ENCODE measurements around the gene PNPO. TPM values are rescaled to one million over a fixed set of nuclear protein-coding genes. Genes with fewer than 3 reads are reported as not detected.

The PNPO gene
- total RNA-seq, 4 donors from 2014 or later, result 47.3 to 103 (median 78.9) TPM

DNA sequence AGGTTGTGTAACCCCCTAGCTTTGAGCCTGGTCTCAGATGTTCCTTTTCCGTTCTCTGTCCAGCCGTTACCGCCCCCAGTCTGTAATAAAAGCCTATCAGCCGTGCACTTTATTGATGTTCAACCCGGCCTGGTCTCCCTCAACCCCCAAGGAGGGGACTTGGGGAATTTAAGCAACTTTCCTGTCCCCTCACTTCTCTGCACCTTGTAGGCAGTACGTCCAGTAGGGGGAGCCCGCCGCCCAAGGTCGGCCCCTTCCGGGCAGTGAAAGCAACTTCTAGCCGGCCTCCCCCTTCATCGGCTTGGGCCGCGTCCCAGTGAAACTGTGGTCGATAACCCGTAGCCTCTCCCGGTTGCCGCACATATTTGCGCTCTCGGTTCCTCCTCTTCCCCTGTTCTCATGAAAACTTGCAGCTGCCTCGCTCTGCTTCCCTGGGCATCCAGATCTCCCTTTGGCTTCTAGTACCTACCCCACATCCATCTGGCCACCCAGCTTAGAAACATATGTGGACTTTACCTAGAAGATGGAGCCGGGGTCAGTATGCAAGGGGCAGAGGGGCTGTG lies 7.9 kb downstream of the PNPO start:
- peak; percentile 98 to 99 for DNase-seq
- H3K4me1 ChIP-seq, result peaks cover 70 to 80% of the 10 kb centered on the region in 2 donors
- peak in 1 of 2 donors; percentile 72 for TF ChIP-seq POLR2A (IDR thresholded peaks at IDR 0.05)
- peak; percentile 69 to 98 (median 90) for TF ChIP-seq CTCF (IDR thresholded peaks at IDR 0.05)
- H3K27ac ChIP-seq, result peak overlapping the region; percentile 92 to 97 (median 96)
- H3K4me3 ChIP-seq (replicated peaks in 1 of 3), result no peak overlapping the region
- 3 to 7% methylated on average over 18 to 22 of the region's 22 CpGs for WGBS, 2 donors
- H3K27me3 ChIP-seq, result no peaks in the 10 kb centered on the region
- H3K36me3 ChIP-seq, result peaks cover 0 to 3% of the 10 kb centered on the region in 2 donors
- intact Hi-C loops (cut with DNase I), result loop anchor here (2.0 kb wide), 1 partner anchor 22 kb away; the partner anchor contains the start of gene CDK5RAP3
- H3K9me3 ChIP-seq, result no peaks in the 10 kb centered on the region

- peak; percentile 84 to 88 for DNase-seq
- intact Hi-C loops (cut with DNase I), result loop anchor here (2.0 kb wide), 1 partner anchor 21 kb away; the partner anchor contains the start of gene CDK5RAP3
- Histone ChIP-seq H3K4me3 (replicated peaks in 1 of 3) (no peak overlapping the region), H3K36me3 (peaks cover 0 to 3% of the 10 kb centered on the region in 2 donors), H3K27me3 (no peaks in the 10 kb centered on the region), H3K4me1 (peaks cover 67 to 82% of the 10 kb centered on the region in 2 donors), H3K27ac (peak overlapping the region; percentile 92 to 97 (median 96)), H3K9me3 (no peaks in the 10 kb centered on the region)
- WGBS, 2 donors, result 23 to 24% methylated on average over 3 of the region's 3 CpGs
- TF ChIP-seq CTCF (IDR thresholded peaks at IDR 0.05), result no peak
- TF ChIP-seq POLR2A (IDR thresholded peaks at IDR 0.05), result no peak
Observed at GRCh38 chr17:47949946-47950345, 8.6 kb downstream of the PNPO start.

GRCh38 chr17:47950448-47950847 lies 9.1 kb downstream of the PNPO start:
- H3K4me1 ChIP-seq, result peaks cover 62 to 77% of the 10 kb centered on the region in 2 donors
- DNase-seq, result no peak
- no peaks in the 10 kb centered on the region for H3K27me3 ChIP-seq
- TF ChIP-seq CTCF (IDR thresholded peaks at IDR 0.05) (no peak), POLR2A (IDR thresholded peaks at IDR 0.05) (no peak)
- intact Hi-C loops (cut with DNase I), result no loop called here
- H3K27ac ChIP-seq, result peak overlapping the region; percentile 92 to 97 (median 96)
- no peaks in the 10 kb centered on the region for H3K9me3 ChIP-seq
- 69 to 84% methylated on average over 4 of the region's 4 CpGs for WGBS, 2 donors
- H3K4me3 ChIP-seq (replicated peaks in 1 of 3), result no peak overlapping the region
- peaks cover 0 to 3% of the 10 kb centered on the region in 2 donors for H3K36me3 ChIP-seq

- Histone ChIP-seq H3K9me3 (no peaks in the 10 kb centered on the region), H3K36me3 (peaks cover 0 to 3% of the 10 kb centered on the region in 2 donors), H3K4me1 (peaks cover 58 to 69% of the 10 kb centered on the region in 2 donors), H3K27ac (peak overlapping the region; percentile 92 to 97 (median 96)), H3K4me3 (replicated peaks in 1 of 3) (no peak overlapping the region), H3K27me3 (no peaks in the 10 kb centered on the region)
- WGBS, 2 donors, result 54 to 55% methylated on average over 12 of the region's 12 CpGs
- DNase-seq, result peak; percentile 48 to 57
- peak in 1 of 2 donors; percentile 29 for TF ChIP-seq POLR2A (IDR thresholded peaks at IDR 0.05)
- TF ChIP-seq CTCF (IDR thresholded peaks at IDR 0.05), result no peak
- intact Hi-C loops (cut with DNase I), result no loop called here
Observed at GRCh38 chr17:47952171-47953021, 11.0 kb downstream of the PNPO start.

GRCh38 chr17:47953909-47954308 lies 12.5 kb downstream of the PNPO start:
- no peak overlapping the region for H3K4me3 ChIP-seq (replicated peaks in 1 of 3)
- intact Hi-C loops (cut with DNase I), result no loop called here

More at GRCh38 chr17:47953909-47954308, 12.5 kb downstream of the PNPO start:
- no peak for TF ChIP-seq POLR2A (IDR thresholded peaks at IDR 0.05)
- peak in 2 of 6 experiments; percentile 17 to 21 for TF ChIP-seq CTCF (IDR thresholded peaks at IDR 0.05)
- Histone ChIP-seq H3K27me3 (no peaks in the 10 kb centered on the region), H3K27ac (peak overlapping the region; percentile 92 to 97 (median 96)), H3K4me1 (peaks cover 63 to 72% of the 10 kb centered on the region in 2 donors), H3K9me3 (no peaks in the 10 kb centered on the region), H3K36me3 (peaks cover 0 to 3% of the 10 kb centered on the region in 2 donors)
- no peak for DNase-seq

All from thyroid gland (tissue), 4 donors.